ENCODE measurements around the gene NTRK3. TPM values are rescaled to one million over a fixed set of nuclear protein-coding genes. Genes with fewer than 3 reads are reported as not detected.

Gene NTRK3
- total and polyA plus RNA-seq, 4 donors = 0.21 to 2.9 (median 0.32) TPM

- Histone ChIP-seq H3K9me3 (ENCODE audit: control insufficient read depth in 4 of 4, low read length in 3 of 4) (no peaks in the 10 kb centered on the region), H3K27ac (ENCODE audit: low read depth in 1 of 2, low read length in 2 of 2) (no peak overlapping the region), H3K36me3 (ENCODE audit: control insufficient read depth in 4 of 4, insufficient read depth in 3 of 4, low read depth in 1 of 4, low read length in 3 of 4) (no peaks in the 10 kb centered on the region), H3K4me3 (ENCODE audit: low read depth in 1 of 3, low read length in 3 of 3) (no peak overlapping the region), H3K27me3 (ENCODE audit: control insufficient read depth in 4 of 4, insufficient read depth in 4 of 4, low read length in 3 of 4) (peaks cover 0 to 2% (median 0%) of the 10 kb centered on the region in 4 donors), H3K4me1 (ENCODE audit: control insufficient read depth in 4 of 4, insufficient read depth in 4 of 4, low read length in 3 of 4) (no peaks in the 10 kb centered on the region), H3K9ac (ENCODE audit: low read depth in 1 of 2, low read length in 2 of 2) (no peak overlapping the region)
- no peak for TF ChIP-seq ZBTB33 (IDR thresholded peaks at IDR 0.05)
- TF ChIP-seq SP1 (IDR thresholded peaks at IDR 0.05) = no peak
- no peak for TF ChIP-seq HNF4A (conservative IDR thresholded peaks at IDR 0.05)
- TF ChIP-seq JUND (IDR thresholded peaks at IDR 0.05) = no peak
- no peak for TF ChIP-seq YY1 (IDR thresholded peaks at IDR 0.05)
- TF ChIP-seq NR2F2 (IDR thresholded peaks at IDR 0.05) = no peak
- TF ChIP-seq FOXA2 (IDR thresholded peaks at IDR 0.05) = no peak
- no peak for TF ChIP-seq RAD21 (IDR thresholded peaks at IDR 0.05)
- no peak for TF ChIP-seq HNF4G (IDR thresholded peaks at IDR 0.05)
- no peak for TF ChIP-seq FOXA1 (IDR thresholded peaks at IDR 0.05)
- TF ChIP-seq REST (IDR thresholded peaks at IDR 0.05) = no peak
- no peak for TF ChIP-seq CTCF (IDR thresholded peaks at IDR 0.05; ENCODE audit: low read depth, low read length, missing input control)
- TF ChIP-seq EGR1 (IDR thresholded peaks at IDR 0.05; ENCODE audit: low read depth in 2 of 2) = no peak
- no peak for TF ChIP-seq TAF1 (conservative IDR thresholded peaks at IDR 0.05)
- WGBS = 55% methylated on average over 14 of the region's 14 CpGs
- DNase-seq (ENCODE audit: low spot score) = no peak
Observed at GRCh38 chr15:88223084-88223483, 33.5 kb downstream of the NTRK3 start.

GRCh38 chr15:88221836-88222235 is 34.7 kb downstream of the NTRK3 start:
- Histone ChIP-seq H3K36me3 (ENCODE audit: control insufficient read depth in 4 of 4, insufficient read depth in 3 of 4, low read depth in 1 of 4, low read length in 3 of 4) (no peaks in the 10 kb centered on the region), H3K27ac (ENCODE audit: low read depth in 1 of 2, low read length in 2 of 2) (no peak overlapping the region), H3K9ac (ENCODE audit: low read depth in 1 of 2, low read length in 2 of 2) (no peak overlapping the region), H3K4me1 (ENCODE audit: control insufficient read depth in 4 of 4, insufficient read depth in 4 of 4, low read length in 3 of 4) (no peaks in the 10 kb centered on the region), H3K9me3 (ENCODE audit: control insufficient read depth in 4 of 4, low read length in 3 of 4) (no peaks in the 10 kb centered on the region), H3K4me3 (ENCODE audit: low read depth in 1 of 3, low read length in 3 of 3) (no peak overlapping the region), H3K27me3 (ENCODE audit: control insufficient read depth in 4 of 4, insufficient read depth in 4 of 4, low read length in 3 of 4) (peaks cover 0 to 2% (median 0%) of the 10 kb centered on the region in 4 donors)
- no peak for DNase-seq (ENCODE audit: low spot score)
- WGBS = 74% methylated on average over 6 of the region's 6 CpGs
- TF ChIP-seq REST (IDR thresholded peaks at IDR 0.05) (no peak), YY1 (IDR thresholded peaks at IDR 0.05) (no peak), NR2F2 (IDR thresholded peaks at IDR 0.05) (no peak), FOXA1 (IDR thresholded peaks at IDR 0.05) (no peak), HNF4A (conservative IDR thresholded peaks at IDR 0.05) (no peak), RAD21 (IDR thresholded peaks at IDR 0.05) (no peak), RXRA (IDR thresholded peaks at IDR 0.05) (no peak), JUND (IDR thresholded peaks at IDR 0.05) (no peak), ATF3 (IDR thresholded peaks at IDR 0.05) (no peak)
